ENCODE measurements around the gene MRPL34.

DNA sequence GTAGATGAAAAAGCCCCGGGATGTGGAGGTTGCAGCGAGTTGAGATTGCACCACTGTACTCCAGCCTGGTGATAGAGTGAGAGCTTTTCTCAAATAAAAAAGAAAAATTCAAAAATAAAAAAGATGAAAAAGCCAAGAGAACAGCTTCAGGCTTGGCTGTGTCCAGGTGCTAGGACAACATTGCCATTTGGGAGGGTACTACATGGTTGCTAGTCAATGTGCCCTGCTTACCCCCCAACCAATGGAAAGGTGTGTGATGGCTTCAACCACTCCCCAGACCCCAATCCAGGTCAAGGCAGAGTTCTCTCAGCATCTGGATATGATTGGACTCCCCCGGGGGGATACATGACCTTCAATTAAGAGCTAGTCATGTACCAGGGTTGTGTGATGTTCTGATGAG, 26.2 kb upstream of the MRPL34 start:
- TF ChIP-seq, protein P1, sequence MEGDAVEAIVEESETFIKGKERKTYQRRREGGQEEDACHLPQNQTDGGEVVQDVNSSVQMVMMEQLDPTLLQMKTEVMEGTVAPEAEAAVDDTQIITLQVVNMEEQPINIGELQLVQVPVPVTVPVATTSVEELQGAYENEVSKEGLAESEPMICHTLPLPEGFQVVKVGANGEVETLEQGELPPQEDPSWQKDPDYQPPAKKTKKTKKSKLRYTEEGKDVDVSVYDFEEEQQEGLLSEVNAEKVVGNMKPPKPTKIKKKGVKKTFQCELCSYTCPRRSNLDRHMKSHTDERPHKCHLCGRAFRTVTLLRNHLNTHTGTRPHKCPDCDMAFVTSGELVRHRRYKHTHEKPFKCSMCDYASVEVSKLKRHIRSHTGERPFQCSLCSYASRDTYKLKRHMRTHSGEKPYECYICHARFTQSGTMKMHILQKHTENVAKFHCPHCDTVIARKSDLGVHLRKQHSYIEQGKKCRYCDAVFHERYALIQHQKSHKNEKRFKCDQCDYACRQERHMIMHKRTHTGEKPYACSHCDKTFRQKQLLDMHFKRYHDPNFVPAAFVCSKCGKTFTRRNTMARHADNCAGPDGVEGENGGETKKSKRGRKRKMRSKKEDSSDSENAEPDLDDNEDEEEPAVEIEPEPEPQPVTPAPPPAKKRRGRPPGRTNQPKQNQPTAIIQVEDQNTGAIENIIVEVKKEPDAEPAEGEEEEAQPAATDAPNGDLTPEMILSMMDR (IDR thresholded peaks at IDR 0.05; ENCODE audit: low read depth, low read length), result no peak
- TF ChIP-seq EZH2phosphoT487 (IDR thresholded peaks at IDR 0.05; ENCODE audit: low read depth), result no peak
